NCI-H1436 (cell line): ENCODE results near the gene CASP8AP2.
"Not testable (repeated sequence)": the region's sequence is repeated elsewhere in the genome, so short reads cannot be mapped to it uniquely, and the experiment has no call there.

Source experiments
- DNase-seq: peaks from one replicate; lab custom pipeline; 2025; lab: John Stamatoyannopoulos, UW

Gene CASP8AP2

DNA sequence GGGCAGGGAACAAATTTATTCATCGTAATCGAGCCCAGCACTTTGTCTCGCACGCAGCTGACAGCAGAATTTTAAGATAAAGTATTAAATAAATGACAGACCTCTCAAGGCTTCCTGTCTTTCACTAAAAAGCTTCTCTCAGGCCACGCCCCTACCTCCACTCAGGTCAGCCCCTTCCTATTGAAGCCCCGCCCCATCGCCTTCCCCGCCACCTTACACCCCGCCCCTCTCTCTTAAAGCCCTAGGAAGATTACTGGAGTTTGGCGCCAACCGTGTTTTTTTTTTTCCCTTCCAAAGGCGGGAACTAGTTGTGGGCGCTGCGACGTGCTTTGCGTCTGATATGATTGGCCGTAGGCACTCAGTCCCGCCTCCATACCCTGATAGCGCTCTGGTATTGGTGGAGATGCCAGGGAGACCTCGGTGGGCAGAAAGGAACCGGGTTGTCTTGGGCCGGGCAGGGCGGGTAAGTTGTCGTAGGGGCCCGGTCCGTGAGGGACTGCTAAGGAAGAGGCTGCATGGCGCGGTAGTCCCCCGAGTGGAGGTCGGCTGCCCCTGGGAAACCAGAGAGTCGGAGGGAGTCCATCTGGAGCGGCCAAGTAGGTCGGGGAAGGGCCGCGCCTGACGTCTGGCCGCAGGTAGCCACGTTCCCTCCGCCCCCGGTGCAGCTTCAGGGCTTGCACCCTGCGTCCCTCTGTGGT, at the start of gene CASP8AP2:
Gene CASP8AP2, plus strand, starts transcription at position 409 of the 698 bp plus-strand sequence.
- DNase-seq: peak; percentile 99

DNA sequence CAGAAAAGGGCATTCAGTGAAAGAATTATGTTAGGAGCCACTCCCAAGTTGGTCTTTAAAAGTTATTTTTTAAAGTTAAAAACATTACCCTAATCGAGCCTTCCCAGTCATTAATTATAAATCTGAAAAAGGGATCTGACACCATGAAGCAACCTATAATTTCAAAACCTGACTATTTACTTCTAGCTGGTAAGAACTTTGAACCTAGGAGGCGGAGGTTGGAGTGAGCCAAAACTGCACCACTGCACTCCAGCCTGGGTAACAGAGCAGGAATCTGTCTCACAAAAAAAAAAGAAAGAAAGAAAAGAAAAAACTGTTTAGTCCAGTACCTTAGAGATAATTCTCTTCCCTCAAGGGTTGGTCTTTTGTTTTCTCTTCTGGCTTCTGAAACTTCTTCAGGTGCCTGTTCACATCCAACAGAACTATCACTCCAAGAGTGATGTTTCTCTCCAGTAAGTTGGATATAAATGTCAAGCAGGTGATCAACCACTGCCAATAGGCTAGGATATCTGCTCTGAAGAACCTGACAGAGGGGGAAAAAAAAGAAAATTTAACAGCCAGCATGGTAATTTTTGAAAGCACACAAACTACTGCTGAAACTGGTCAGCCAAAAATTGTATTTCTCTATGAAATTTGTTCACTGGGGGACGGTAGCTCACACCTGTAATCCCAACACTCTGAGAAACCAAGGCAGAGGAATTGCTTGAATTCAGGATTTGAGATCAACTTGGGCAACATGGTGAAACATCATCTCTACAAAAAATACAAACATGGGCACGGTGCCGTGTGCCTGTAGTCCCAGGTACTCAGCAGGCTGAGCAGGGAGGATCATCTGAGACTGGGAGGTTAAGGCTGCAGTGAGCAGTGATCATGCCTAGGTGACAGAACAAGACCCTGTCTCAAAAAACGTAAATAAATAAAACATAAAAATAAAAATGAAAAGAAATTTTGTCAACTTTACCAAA, 48.3 kb upstream of the CASP8AP2 start:
- no peak for DNase-seq

DNA sequence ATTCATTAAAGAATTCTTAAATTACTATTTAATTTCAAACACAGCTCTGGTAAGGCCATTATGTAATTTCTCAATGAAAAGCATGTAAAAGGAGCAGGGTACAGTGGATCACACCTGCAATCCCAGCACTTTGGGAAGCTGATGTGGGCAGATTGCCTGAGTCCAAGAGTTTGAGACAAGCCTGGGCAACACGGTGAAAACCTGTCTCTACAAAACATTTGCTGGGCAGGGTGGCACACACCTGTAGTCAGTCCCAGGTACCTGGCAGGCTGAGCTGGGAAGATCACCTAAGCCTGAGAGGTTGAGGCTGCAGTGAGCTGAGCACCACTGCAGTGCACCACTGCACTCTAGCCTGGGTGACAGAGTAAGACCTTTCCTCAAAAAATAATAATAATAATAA, 47.5 kb upstream of the CASP8AP2 start:
- DNase-seq: no peak

DNA sequence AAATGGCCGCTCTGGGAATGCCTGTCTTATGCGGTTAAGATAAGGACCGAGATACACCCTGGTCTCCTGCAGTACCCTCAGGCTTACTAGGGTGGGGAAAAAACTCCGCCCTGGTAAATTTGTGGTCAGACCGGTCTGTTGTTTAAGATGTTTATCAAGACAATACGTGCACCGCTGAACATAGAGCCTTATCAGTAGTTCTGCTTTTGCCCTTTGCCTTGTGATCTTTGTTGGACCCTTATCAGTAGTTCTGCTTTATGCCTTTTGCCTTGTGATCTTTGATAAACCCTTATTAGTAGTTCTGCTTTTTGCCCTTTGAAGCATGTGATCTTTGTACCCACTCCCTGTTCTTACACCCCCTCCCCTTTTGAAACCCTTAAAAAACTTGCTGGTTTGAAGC, 46.4 kb upstream of the CASP8AP2 start:
- not testable (repeated sequence) for DNase-seq

DNA sequence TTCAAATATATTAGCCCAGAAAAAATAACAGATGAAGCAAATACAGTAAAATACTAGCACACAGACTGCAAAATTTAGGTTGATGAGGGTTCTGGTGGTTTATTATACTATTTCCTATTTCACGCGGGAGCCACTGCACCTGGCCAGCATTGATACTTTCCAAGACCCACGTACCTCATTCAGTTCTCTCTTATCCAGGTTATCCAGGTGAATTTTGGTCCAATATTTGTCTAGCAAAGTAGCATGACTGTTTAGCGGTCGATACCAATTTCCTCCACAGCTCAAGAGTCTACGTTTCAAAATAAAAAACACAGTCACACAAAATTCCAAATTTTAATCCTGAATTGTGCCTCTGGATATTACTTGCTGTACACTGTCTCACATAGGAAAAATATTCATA, 44.8 kb upstream of the CASP8AP2 start:
- no peak for DNase-seq

DNA sequence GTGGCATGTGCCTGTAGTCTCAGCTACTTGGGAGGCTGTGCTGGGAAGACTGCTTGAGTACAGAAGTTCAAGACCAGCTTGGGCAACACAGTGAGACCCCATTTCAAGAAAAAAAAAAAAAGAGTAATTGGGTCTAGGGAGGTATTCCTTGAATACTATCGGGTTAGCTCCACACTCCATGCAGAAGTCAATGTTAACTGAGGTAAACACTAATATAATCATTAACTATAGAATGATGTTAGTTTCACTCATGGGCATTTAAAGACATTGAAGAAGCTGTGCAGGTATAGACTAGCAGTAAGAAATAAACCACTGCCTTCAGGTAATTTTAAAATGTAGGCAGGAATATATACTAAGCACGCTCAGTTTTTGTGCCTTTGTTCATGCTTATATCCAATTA, 42.7 kb upstream of the CASP8AP2 start:
- no peak for DNase-seq

DNA sequence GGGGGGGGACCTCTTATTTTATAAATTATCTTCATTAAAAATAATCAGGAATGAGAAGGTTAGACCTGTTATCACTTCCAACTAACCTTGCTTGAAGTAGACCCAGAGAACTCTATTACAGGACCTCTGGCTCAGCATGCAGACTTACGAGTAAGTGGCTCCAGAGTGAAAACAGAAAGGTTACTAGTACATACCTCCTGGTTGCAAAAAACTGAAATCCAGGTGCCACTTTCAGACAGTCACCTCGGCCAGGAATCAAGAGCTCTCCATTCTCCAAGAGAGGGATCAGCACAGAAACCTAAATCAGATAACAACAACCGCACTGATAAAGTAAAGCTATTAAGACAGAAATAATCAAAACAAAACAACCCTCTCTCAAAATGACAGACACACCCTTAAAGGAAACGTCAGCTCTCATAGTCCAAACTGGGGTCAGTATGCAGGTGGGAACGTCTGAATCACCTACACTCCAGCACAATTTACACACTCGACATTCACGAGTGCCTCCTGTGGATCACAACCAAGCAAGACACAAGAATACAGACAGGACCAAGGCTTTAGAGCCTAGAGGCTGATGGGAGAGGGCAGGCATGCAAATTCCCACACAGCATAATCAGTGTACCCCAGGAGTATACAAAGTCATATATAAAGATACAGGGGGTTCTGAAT, 41.9 kb upstream of the CASP8AP2 start:
- DNase-seq: no peak

DNA sequence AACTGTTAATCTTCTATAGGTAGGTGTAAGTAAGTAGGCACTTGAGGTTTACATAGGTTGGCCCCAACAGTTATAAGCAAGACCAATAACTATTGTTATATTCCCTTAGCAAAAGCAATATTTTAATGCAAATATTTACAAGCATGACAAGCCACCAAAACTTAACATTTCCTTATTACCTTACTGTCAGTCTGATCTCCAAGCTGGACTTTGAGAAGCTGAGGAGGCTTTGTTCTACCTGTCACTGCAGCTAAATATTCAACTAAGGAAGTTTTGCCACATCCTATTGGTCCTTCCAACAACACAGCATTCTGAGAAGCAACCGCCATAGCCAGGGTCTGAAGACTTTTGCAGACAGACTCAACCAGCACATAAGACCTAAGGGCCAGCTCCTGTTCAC, 39.7 kb upstream of the CASP8AP2 start:
- no peak for DNase-seq

DNA sequence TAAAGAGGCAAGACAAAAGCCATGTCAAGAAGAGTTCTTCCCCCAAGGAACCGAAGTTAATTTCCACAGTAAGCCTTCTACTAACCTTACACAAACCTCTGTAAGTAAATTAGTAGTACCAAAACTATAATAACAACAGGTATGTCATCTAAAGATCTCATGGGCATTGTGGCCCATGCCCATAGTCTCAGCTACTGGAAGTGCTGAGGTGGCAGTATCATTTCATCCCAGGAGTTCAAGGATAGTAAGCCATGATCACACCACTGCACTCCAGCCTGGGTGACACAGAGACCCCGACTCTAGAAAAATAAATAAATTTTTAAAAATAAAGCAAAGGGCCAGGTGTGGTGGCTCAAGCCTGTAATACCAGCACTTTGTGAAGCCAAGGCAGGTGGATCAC, 39.3 kb upstream of the CASP8AP2 start:
- no peak for DNase-seq

DNA sequence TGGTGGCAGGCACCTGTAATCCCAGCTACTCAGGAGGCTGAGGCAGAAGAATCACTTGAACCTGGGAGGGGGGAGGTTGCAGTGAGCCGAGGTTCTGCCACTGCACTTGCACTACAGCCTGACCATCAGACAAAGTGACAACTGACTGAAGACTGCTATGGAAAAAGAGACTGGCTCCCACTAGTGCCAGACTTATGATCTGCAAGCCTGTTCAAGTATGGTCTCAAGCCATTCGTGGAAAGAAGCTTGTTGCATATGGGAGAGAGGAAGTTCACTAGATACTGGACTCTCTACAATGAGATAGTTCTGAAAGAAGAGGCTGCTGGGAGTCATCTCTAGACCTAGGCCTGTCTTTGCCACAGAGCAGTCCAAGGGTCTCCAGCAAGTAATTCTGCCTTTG, 36.8 kb upstream of the CASP8AP2 start:
- no peak for DNase-seq

DNA sequence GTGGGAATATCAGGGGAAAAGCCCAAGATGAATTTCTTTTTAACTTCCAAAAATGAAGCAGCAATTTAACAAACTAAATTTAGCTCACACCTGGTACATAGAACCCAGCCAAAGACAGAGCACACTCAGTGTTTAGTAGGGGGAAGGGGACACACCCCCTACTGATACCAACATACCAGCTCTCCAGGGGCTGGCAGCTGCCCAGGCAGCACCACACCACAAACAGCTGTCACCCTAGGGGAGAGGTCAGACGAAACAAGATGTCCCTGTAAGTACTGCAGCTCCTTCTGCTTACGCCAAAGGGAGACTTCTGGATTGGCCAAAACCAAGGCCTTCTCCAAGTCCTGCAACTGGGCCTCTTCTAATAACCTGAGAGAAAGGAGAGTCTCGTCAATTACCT, 36.1 kb upstream of the CASP8AP2 start:
- DNase-seq: no peak

DNA sequence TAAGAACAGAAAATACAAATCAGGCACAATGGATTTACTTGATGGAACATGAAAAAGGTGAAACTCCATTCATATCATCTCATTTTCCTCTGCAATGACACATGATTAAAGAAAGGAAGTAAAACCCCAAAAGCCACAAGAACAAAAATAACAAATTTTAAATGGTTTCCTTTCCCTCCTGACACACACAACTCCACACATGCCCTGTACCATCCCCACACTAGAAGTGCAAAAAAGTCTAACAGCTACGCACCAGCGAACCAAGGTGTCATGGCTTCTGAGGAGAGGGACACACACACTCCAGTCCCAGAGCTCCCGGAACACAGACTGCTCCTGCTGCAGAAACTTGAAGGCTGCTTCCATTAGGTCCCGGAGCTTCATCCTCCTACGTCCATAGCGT, 35.4 kb upstream of the CASP8AP2 start:
- no peak for DNase-seq

DNA sequence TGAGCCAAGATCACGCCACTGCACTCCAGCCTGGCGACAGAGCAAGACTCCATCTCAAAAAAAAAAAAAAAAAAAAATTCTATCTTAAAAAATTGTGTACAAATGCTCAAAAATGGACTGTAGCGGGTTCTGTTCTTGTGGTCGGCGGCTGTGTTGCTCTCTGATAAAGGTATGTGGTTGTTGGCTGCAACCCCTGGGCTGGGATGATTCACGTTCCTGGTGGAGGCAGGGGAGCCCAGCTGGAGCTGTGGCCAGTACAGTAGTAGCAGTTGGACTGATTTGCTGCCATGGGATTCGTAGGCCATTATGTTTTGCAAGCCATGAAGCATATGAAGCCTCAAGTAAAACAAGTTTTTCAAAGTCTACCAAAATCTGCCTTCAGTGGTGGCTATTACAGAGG, 32.4 kb upstream of the CASP8AP2 start:
- DNase-seq: no peak

DNA sequence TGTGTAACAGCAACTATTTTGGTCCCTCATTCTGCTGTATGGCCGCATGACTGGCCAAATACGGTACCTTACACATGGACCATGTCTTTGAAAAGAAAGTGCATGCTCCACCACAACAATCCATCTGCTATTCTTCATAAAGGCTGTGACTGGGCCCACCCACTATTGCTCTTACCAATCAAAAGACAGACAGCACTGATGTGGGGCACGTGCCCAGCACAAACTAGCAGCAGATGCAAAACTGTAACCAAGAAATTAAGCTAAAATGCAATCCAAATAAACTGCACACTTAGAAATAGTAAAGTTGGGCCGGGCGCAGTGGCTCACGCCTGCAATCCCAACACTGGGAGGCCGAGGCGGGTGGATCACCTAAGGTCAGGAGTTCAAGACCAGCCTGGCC, 30.6 kb upstream of the CASP8AP2 start:
- DNase-seq: no peak

DNA sequence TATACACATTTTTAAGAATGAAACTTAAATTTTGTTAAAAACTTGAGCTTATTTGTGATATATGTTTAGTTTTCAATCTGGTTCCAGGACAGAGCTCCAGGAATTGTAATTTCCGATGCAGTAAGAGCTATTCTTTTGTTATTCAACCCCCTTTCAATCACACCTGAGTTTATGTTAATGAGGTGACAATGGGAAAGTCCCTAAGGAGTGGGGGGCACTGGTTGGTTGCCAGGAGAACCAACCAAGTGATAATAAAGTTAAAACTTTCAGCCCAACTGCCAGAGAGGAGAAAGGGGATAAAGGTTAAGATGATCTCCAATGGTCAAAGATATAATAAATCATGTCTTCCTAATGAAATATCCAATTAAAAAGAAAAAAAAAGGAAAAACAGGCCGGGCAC, 29.9 kb upstream of the CASP8AP2 start:
- no peak for DNase-seq

DNA sequence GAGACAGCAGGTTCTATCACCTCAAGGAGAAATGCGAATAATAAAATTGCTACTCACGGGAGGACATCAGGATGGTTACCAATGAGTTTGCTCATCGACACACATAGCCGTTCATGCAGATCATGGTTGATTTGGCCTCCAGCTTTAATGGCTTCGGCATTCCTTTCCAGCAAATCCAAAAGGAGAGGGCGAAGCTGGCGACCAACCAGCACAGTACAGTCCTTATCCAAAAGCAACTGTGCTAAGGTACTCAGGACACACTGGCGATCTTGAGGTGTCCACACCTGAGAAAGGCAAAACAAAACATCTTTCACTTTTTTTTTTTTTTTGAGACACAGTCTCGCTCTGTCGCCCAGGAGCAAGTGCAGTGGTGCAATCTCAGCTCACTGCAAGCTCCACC, 26.4 kb upstream of the CASP8AP2 start:
- no peak for DNase-seq

DNA sequence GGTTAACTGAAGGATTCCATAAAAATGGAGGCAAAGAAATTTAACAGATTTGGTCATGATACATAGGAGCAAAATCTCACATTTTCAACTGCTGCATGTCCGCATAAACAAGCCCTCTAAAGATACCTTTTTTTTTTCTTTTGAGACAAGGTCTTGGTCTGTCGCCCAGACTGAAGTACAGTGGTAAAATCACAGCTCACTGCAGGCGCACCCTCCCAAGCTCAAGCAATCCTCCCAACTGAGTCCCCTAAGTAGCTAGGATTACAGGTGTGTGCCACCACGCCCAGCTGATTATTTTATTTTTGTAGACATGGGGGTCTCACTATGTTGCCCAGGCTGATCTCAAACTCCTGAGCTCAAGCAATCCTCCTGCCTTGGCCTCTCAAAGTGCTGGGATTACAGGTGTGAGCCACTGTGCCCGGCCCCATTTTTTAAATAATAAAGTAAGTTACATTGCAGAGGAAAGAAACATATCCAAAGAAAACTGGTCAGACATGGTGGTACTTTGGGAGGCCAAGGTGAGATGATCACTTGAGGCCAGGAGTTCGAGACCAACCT, 23.8 kb upstream of the CASP8AP2 start:
- no peak for DNase-seq

DNA sequence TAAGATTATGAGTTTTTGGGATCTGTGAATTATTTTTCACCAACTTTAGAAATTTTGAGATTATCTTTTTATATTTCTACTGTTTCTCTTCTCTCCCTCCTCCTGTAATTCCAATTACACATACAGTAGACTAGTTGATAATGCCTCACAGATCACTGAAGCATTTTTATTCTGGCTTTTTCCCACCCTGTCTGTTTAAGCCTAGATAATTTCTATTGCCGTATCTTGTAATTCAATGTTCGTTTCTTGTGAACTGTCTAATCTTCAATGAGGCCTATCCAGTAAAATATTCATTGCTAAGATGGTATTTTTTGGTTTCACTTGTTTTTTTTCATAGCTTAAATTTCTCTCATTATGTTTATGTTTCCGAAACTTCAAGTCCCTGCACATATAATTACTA, 22.1 kb upstream of the CASP8AP2 start:
- DNase-seq: no peak

DNA sequence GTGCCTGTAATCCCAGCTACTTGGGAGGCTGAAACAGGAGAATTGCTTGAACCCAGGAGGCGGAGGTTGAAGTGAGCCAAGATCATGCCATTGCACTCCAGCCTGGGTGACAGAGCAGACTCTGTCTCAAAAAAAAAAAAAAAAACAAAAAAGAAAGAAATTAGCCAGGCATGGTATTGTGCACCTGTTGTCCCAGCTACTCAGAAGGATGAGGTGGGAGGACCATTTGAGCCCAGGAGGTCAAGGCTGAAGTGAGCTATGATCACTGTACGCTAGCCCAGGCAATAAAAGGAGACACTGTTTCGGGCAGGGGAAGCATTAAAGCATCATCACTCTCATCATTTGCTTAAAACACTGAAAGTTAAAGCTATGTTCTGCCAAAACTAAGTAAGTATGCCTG, 16.3 kb upstream of the CASP8AP2 start:
- not testable (repeated sequence) for DNase-seq

DNA sequence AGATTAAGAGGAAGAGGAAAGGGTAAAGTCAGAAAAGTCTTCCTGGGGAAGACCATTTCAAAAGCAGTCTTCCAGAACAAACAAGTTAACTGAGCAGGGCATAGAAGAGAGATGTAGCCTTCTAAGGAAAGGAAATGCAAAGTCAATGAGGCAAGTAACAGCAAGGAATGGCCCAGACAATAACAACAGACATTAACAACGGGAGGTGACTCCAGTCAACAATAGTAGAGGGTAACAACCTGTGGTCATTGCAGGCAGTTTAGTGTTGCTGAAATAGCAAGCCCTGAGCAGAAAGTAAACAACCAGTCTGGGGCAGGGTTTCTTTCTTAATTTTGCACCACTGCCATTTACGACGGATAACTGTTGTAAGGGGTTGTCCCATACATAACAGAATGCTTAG, 12.2 kb upstream of the CASP8AP2 start:
- DNase-seq: no peak

DNA sequence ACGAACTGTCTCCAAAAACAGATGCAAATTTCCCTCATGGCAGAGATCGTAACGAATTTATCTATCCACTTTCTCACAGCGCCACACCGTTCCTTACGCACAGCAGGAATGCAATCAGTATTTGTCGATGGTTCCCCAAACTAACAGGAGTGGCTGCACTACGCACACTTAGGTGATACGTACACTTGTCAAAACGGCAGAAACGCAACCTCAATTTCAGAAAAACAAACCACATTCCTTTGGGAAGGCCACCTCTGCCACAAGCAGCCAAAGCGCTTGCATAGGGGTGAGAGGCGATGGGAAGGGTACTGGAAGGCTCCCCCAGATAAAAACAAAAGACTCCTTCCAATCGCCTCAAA, 10.7 kb upstream of the CASP8AP2 start:
- DNase-seq: no peak

DNA sequence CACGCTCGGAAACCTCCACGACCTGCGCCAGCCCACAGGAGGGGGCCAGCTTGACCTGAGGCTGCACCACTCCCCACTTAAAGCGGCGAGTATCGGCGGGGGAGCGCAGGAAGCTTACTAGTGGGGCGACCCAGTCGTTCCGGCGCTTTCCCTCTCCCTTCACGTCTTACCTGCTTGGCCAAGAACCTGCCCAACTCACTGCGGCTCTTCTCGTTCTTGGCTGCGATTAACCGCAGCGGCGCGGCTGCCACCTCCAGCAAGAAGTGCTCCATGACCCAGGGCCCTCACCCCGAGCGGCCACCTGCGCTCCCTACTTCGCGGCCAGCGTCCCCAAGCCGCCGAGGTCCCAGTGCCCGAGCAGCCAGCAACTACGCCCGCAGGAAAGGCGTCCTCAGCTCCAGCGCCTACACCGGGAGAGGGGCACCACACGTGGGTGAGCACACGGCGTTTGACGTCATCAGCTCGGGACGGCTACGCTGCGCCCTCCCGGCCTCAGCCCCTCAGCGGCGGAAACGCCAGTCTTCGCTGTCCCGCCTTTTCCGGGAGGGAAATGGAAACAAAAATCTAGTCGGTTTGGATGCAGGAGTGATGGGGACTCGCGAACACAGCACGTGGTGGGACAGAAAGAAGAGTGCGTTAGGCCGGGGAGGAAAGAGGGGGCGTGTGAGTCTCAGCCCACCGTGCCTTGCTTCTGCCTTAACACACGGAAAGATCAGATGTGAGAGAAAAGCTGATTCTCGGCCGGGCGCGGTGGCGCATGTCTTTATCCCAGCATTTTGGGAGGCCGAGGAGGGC, 10.1 kb upstream of the CASP8AP2 start, which contains the start of gene MDN1:
Gene MDN1, minus strand, starts transcription at position 459 of the 795 bp plus-strand sequence. Its CDS starts 187 bp downstream, at position 272.
- DNase-seq: peak; percentile 95
